Measurements from ENCODE around the gene MAPK14.
"Not testable (repeated sequence)": the region's sequence is repeated elsewhere in the genome, so short reads cannot be mapped to it uniquely, and the experiment has no call there.

DNA sequence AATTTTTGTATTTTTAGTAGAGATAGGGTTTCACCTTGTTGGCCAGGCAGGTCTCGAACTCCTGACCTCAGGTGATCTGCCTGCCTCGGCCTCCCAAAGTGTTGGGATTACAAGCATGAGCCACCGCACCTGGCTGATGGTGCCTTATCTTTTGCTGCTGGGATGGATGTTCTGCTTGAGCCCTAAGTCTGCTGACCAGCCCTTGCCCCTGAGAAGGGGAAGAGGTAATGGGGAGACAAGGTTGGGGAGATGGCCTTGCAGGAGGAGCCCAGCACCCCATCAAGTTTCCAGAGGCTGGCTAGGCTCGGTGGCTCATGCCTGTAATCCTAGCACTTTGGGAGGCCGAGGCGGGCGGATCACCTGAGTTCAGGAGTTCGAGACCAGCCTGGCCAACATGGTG, 96.7 kb downstream of the MAPK14 start:
- TF ChIP-seq BHLHE40 (IDR thresholded peaks at IDR 0.05; ENCODE audit: borderline replicate concordance); FOXM1 (IDR thresholded peaks at IDR 0.05; ENCODE audit: borderline replicate concordance); SUZ12 (IDR thresholded peaks at IDR 0.05); TARDBP (IDR thresholded peaks at IDR 0.05); ARNT (IDR thresholded peaks at IDR 0.05); HDGF (IDR thresholded peaks at IDR 0.05; ENCODE audit: borderline replicate concordance); ZNF384 (IDR thresholded peaks at IDR 0.05); FOXK2 (IDR thresholded peaks at IDR 0.05); FOXA1 (IDR thresholded peaks at IDR 0.05): not testable (repeated sequence)
- TF ChIP-seq, protein P1, sequence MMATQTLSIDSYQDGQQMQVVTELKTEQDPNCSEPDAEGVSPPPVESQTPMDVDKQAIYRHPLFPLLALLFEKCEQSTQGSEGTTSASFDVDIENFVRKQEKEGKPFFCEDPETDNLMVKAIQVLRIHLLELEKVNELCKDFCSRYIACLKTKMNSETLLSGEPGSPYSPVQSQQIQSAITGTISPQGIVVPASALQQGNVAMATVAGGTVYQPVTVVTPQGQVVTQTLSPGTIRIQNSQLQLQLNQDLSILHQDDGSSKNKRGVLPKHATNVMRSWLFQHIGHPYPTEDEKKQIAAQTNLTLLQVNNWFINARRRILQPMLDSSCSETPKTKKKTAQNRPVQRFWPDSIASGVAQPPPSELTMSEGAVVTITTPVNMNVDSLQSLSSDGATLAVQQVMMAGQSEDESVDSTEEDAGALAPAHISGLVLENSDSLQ (IDR thresholded peaks at IDR 0.05), result not testable (repeated sequence)
